HCT116 (cell line): Measurements from ENCODE around the gene ADAM10. TPM values are rescaled to one million over a fixed set of nuclear protein-coding genes. Genes with fewer than 3 reads are reported as not detected.

Experiments used
- ATAC-seq: fragments of 200-7000 bp; cut with Tn5 transposase; 2 replicates; pipeline ENCODE4 v1.9.1; 2020; ENCODE audit warnings: mild to moderate bottlenecking, moderate library complexity
- BruUV-seq: library from RNA; stranded (reverse); fragments of 400-500 nt; replicated peaks from 2 replicates; lab custom pipeline; 2021; lab: Mats Ljungman, UMichigan
- CTCF ChIA-PET: fragments of 300-600 bp; sonication (Branson Sonifier 250); formaldehyde crosslinking; loops from one replicate; lab custom pipeline; 2021; ENCODE audit warnings: antibody characterized with exemption; lab: Charles Lee
- POLR2A ChIA-PET: fragments of 300-600, 350-600 bp; sonication (Branson Sonifier 250); formaldehyde crosslinking; loops from one replicate; lab custom pipeline; 2021; ENCODE audit warnings: antibody characterized with exemption; lab: Charles Lee
- RAD21 ChIA-PET, 2 experiments: fragments of 300-600 bp; sonication (Branson Sonifier 250); formaldehyde crosslinking; loops; one replicate each; lab custom pipeline; 2023; ENCODE audit warnings: low total read pairs in 2 of 2; ENCODE audit not compliant: uncharacterized antibody in 2 of 2, unreplicated experiment in 2 of 2, low non-redundant PET in 1 of 2; lab: Charles Lee
- DNase-seq: peaks from one replicate; pipeline ENCODE4 v3.0.0-alpha.2; 2010; ENCODE audit warnings: low read depth, low spot score
- H2AFZ ChIP-seq: fragments of 200-600 bp; shearing (Covaris generic), sonication (generic); 2 replicates; pipeline ENCODE4 v1.6.1; 2017; ENCODE audit warnings: low read depth, mixed run types, mixed read lengths, antibody characterized with exemption, low read length; ENCODE audit not compliant: poor library complexity, severe bottlenecking
- H3K27ac ChIP-seq: 2 replicates; pipeline ENCODE4 v1.5.1; 2012; ENCODE audit warnings: low read depth, low read length
- H3K27me3 ChIP-seq: fragments of 200-600 bp; sonication (generic); 2 replicates; pipeline ENCODE4 v1.6.1; 2016; ENCODE audit warnings: mixed run types, low read length, mixed read lengths; ENCODE audit not compliant: insufficient read depth
- H3K36me3 ChIP-seq, 2 experiments: fragments of 200-500 bp in 1 of 2; fragments of 200-600 bp in 1 of 2; sonication (Bioruptor generic) in 1 of 2; sonication (generic) in 1 of 2; 2 replicates each; pipeline versions ENCODE4 v1.5.1 to v1.6.1; 2014 to 2016; ENCODE audit warnings: low read length in 2 of 2, inconsistent platforms in 1 of 2, mixed read lengths in 1 of 2, mixed run types in 1 of 2; ENCODE audit not compliant: insufficient read depth in 2 of 2, control insufficient read depth in 1 of 2
- H3K4me1 ChIP-seq, 2 experiments: fragments of 200-600 bp in 1 of 2; sonication (generic) in 1 of 2; 2 replicates each; pipeline versions ENCODE4 v1.5.1 to v1.6.1; 2012 to 2017; ENCODE audit warnings: low read length in 2 of 2, inconsistent platforms in 1 of 2, mild to moderate bottlenecking in 1 of 2, mixed read lengths in 1 of 2, mixed run types in 1 of 2, moderate library complexity in 1 of 2; ENCODE audit not compliant: insufficient read depth in 2 of 2, control insufficient read depth in 1 of 2
- H3K4me2 ChIP-seq: fragments of 200-600 bp; sonication (generic); 2 replicates; pipeline ENCODE4 v1.6.1; 2017; ENCODE audit warnings: mixed run types, low read length, mixed read lengths
- H3K4me3 ChIP-seq, 2 experiments: fragments of 200-600 bp in 1 of 2; sonication (generic) in 1 of 2; replicated peaks in 1 of 2; 2 replicates each; pipeline ENCODE4 v1.5.1; 2011 to 2016; ENCODE audit warnings: low read length in 2 of 2, control low read depth in 1 of 2, low read depth in 1 of 2, mild to moderate bottlenecking in 1 of 2, mixed read lengths in 1 of 2, mixed run types in 1 of 2
- H3K79me2 ChIP-seq: fragments of 200-600 bp; sonication (generic); 2 replicates; pipeline ENCODE4 v1.6.1; 2017; ENCODE audit warnings: mild to moderate bottlenecking, mixed run types, low read length, moderate library complexity, mixed read lengths; ENCODE audit not compliant: insufficient read depth
- H3K9ac ChIP-seq: fragments of 200-600 bp; sonication (generic); 2 replicates; pipeline ENCODE4 v1.6.1; 2016; ENCODE audit warnings: low read length, mixed read lengths
- H3K9me2 ChIP-seq: fragments of 200-600 bp; sonication (generic), shearing (Covaris generic); 2 replicates; pipeline ENCODE4 v1.6.1; 2017; ENCODE audit warnings: mixed run types, mild to moderate bottlenecking, moderate library complexity; ENCODE audit not compliant: insufficient read depth
- H3K9me3 ChIP-seq, 2 experiments: fragments of 200-500 bp in 1 of 2; fragments of 200-600 bp in 1 of 2; sonication (Bioruptor generic) in 1 of 2; sonication (generic) in 1 of 2; 2 replicates each; pipeline ENCODE4 v1.6.1; 2014 to 2017; ENCODE audit warnings: low read length in 2 of 2, mixed read lengths in 2 of 2, inconsistent platforms in 1 of 2, low read depth in 1 of 2, mild to moderate bottlenecking in 1 of 2, mixed run types in 1 of 2, moderate library complexity in 1 of 2; ENCODE audit not compliant: control insufficient read depth in 1 of 2, insufficient read depth in 1 of 2
- H4K20me1 ChIP-seq: fragments of 200-600 bp; sonication (generic), shearing (Covaris generic); 2 replicates; pipeline ENCODE4 v1.6.1; 2017; ENCODE audit warnings: mixed run types, mild to moderate bottlenecking, moderate library complexity; ENCODE audit not compliant: insufficient read depth
- CBX3 ChIP-seq: IDR thresholded peaks from 2 replicates; pipeline ENCODE4 v1.6.1; 2012; ENCODE audit warnings: low read depth
- CEBPB ChIP-seq: IDR thresholded peaks from 2 replicates; pipeline ENCODE4 v1.6.1; 2012; ENCODE audit warnings: low read depth
- EGR1 ChIP-seq: IDR thresholded peaks from 2 replicates; pipeline ENCODE4 v1.6.1; 2012; ENCODE audit warnings: low read depth
- ELF1 ChIP-seq: IDR thresholded peaks from 2 replicates; pipeline ENCODE4 v1.6.1; 2012; ENCODE audit warnings: low read depth, borderline replicate concordance
- EZH2 ChIP-seq: fragments of 200-600 bp; sonication (generic); IDR thresholded peaks from 2 replicates; pipeline ENCODE4 v1.6.1; 2017; ENCODE audit warnings: antibody characterized with exemption, mixed run types
- FOSL1 ChIP-seq: IDR thresholded peaks from 2 replicates; pipeline ENCODE4 v1.6.1; 2012; ENCODE audit warnings: low read depth
- POLR2AphosphoS5 ChIP-seq: IDR thresholded peaks from 2 replicates; pipeline ENCODE4 v1.6.1; 2011; ENCODE audit warnings: mild to moderate bottlenecking, low read depth, low read length, moderate library complexity
- SIN3A ChIP-seq: IDR thresholded peaks from 2 replicates; pipeline ENCODE4 v1.6.1; 2012; ENCODE audit warnings: low read depth
- SP1 ChIP-seq: IDR thresholded peaks from 2 replicates; pipeline ENCODE4 v1.6.1; 2012; ENCODE audit warnings: low read depth
- SRF ChIP-seq: IDR thresholded peaks from 2 replicates; pipeline ENCODE4 v1.6.1; 2012; ENCODE audit warnings: low read depth
- YY1 ChIP-seq: IDR thresholded peaks from 2 replicates; pipeline ENCODE4 v1.6.1; 2011; ENCODE audit warnings: low read length, low read depth, moderate library complexity, mild to moderate bottlenecking; ENCODE audit not compliant: insufficient replicate concordance; ENCODE audit errors: extremely low read depth
- intact Hi-C: fragments of 100-400 bp; cut with micrococcal nuclease; formaldehyde crosslinking; loops from 2 replicates; pipeline ENCODE4 v1.10.0; 2022
- total RNA-seq: library from RNA; stranded (reverse); gene quantifications from one replicate; pipeline ENCODE4 v1.2.1, GENCODE V29; 2021; ENCODE audit not compliant: unreplicated experiment
- TF ChIP-seq, protein P1 (sequence below): IDR thresholded peaks from 2 replicates; pipeline ENCODE4 v1.6.1; 2012
- TF ChIP-seq, protein P2 (sequence below): IDR thresholded peaks from 2 replicates; pipeline ENCODE4 v1.6.1; 2012
- TF ChIP-seq, protein P3 (sequence below): IDR thresholded peaks from 2 replicates; pipeline ENCODE4 v1.6.1; 2012; ENCODE audit warnings: low read depth

The ADAM10 gene
- total RNA-seq, 1 experiment from 2014 or later, result 158 TPM

DNA sequence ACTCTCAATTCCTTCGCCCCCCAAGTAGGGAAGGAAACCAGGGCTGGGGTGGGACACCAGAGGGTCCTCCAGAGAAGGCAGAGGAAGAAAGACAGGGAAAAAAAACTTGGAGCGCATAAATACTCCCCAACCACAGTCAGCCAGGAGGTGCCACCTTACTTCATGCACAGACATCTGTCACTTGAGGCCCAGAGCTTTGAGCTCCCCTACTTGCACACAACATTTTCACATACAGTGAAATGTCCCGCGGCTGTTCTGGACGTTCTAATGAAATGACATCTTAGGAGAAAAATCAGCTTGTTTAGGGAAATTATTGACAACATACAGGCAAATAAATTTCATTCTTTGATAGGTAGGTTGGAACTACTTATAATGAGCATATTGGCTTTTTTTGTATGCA, 204.8 kb downstream of the ADAM10 start:
- no peak overlapping the region for H3K4me2 ChIP-seq
- no peaks in the 10 kb centered on the region for H4K20me1 ChIP-seq
- H3K9me3 ChIP-seq, result no peaks in the 10 kb centered on the region
- no peaks in the 10 kb centered on the region for H3K79me2 ChIP-seq
- H3K27me3 ChIP-seq, result no peaks in the 10 kb centered on the region
- no TSS peak for BruUV-seq
- ATAC-seq (no peak), DNase-seq (no peak)
- ChIA-PET CTCF (no interaction called here), RAD21 (no interaction called here), POLR2A (no interaction called here)
- H3K4me1 ChIP-seq, result peaks cover 18 to 25% of the 10 kb centered on the region in 2 experiments
- no peak overlapping the region for H3K27ac ChIP-seq
- no peak overlapping the region for H3K9ac ChIP-seq
- H3K4me3 ChIP-seq, result no peak overlapping the region
- TF ChIP-seq, protein P1, sequence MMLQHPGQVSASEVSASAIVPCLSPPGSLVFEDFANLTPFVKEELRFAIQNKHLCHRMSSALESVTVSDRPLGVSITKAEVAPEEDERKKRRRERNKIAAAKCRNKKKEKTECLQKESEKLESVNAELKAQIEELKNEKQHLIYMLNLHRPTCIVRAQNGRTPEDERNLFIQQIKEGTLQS, result no peak
- TF ChIP-seq EZH2 (no peak), SP1 (no peak), POLR2AphosphoS5 (no peak), ELF1 (no peak), CEBPB (no peak), CBX3 (no peak), YY1 (no peak), FOSL1 (no peak), SRF (no peak), EGR1 (no peak), SIN3A (no peak)
- TF ChIP-seq, protein P2, sequence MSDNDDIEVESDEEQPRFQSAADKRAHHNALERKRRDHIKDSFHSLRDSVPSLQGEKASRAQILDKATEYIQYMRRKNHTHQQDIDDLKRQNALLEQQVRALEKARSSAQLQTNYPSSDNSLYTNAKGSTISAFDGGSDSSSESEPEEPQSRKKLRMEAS, result no peak
- TF ChIP-seq, protein P3, sequence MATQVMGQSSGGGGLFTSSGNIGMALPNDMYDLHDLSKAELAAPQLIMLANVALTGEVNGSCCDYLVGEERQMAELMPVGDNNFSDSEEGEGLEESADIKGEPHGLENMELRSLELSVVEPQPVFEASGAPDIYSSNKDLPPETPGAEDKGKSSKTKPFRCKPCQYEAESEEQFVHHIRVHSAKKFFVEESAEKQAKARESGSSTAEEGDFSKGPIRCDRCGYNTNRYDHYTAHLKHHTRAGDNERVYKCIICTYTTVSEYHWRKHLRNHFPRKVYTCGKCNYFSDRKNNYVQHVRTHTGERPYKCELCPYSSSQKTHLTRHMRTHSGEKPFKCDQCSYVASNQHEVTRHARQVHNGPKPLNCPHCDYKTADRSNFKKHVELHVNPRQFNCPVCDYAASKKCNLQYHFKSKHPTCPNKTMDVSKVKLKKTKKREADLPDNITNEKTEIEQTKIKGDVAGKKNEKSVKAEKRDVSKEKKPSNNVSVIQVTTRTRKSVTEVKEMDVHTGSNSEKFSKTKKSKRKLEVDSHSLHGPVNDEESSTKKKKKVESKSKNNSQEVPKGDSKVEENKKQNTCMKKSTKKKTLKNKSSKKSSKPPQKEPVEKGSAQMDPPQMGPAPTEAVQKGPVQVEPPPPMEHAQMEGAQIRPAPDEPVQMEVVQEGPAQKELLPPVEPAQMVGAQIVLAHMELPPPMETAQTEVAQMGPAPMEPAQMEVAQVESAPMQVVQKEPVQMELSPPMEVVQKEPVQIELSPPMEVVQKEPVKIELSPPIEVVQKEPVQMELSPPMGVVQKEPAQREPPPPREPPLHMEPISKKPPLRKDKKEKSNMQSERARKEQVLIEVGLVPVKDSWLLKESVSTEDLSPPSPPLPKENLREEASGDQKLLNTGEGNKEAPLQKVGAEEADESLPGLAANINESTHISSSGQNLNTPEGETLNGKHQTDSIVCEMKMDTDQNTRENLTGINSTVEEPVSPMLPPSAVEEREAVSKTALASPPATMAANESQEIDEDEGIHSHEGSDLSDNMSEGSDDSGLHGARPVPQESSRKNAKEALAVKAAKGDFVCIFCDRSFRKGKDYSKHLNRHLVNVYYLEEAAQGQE, result no peak
- no peaks in the 10 kb centered on the region for H3K36me3 ChIP-seq
- intact Hi-C loops, result no loop called here
- H2AFZ ChIP-seq, result no peak overlapping the region
- H3K9me2 ChIP-seq, result no peaks in the 10 kb centered on the region
